Transverse colon (tissue), 4 donors: ENCODE data around the gene ERI2. TPM values are rescaled to one million over a fixed set of nuclear protein-coding genes. Genes with fewer than 3 reads are reported as not detected.

Experiments used
- DNase-seq: peaks from one replicate; pipeline ENCODE4 v3.0.0-alpha.2; 2019
- H3K27ac ChIP-seq, 4 donors: fragments of 200-600 bp; sonication (generic); 2 replicates each; pipeline ENCODE4 v1.5.1; 2016 to 2018; ENCODE audit warnings: inconsistent platforms in 4 of 4
- H3K27me3 ChIP-seq: fragments of 200-600 bp; sonication (generic); 2 replicates; pipeline ENCODE4 v1.5.1; 2017; ENCODE audit warnings: inconsistent platforms
- H3K36me3 ChIP-seq, 4 donors: fragments of 200-600 bp; sonication (generic); 2 replicates each; pipeline ENCODE4 v1.5.1; 2017 to 2019; ENCODE audit warnings: inconsistent platforms in 4 of 4
- H3K4me1 ChIP-seq, 4 donors: fragments of 200-600 bp; sonication (generic); 2 replicates each; pipeline ENCODE4 v1.5.1; 2017 to 2020; ENCODE audit warnings: inconsistent platforms in 4 of 4
- H3K4me3 ChIP-seq, 4 donors: fragments of 200-600 bp; sonication (generic); 1 replicate in 1 of 4; 2 replicates in 3 of 4; pipeline versions ENCODE4 v1.5.1 to v1.6.1; 2017 to 2019; ENCODE audit warnings: inconsistent platforms in 4 of 4
- H3K9me3 ChIP-seq, 2 donors: fragments of 200-600 bp; sonication (generic); 2 replicates each; pipeline ENCODE4 v1.5.1; 2017 to 2019; ENCODE audit warnings: inconsistent platforms in 2 of 2
- CTCF ChIP-seq, 5 experiments: fragments of 200-600 bp in 3 of 5; fragments of 450-650 bp in 2 of 5; sonication (generic) in 3 of 5; IDR thresholded peaks; 1 replicate in 2 of 5; 2 replicates in 3 of 5; pipeline ENCODE4 v1.5.1; 2016 to 2017; ENCODE audit warnings: antibody characterized with exemption in 5 of 5, inconsistent platforms in 3 of 5, mild to moderate bottlenecking in 2 of 5, moderate library complexity in 1 of 5
- EP300 ChIP-seq: sonication (generic); formaldehyde crosslinking; IDR thresholded peaks from one replicate; pipeline ENCODE4 v1.6.1; 2017; ENCODE audit warnings: antibody characterized with exemption, low read depth
- POLR2A ChIP-seq: fragments of 450-650 bp; IDR thresholded peaks from one replicate; pipeline ENCODE4 v1.6.1; 2016; ENCODE audit warnings: antibody characterized with exemption, mild to moderate bottlenecking, moderate library complexity
- POLR2AphosphoS5 ChIP-seq, 3 donors: sonication (generic); formaldehyde crosslinking; IDR thresholded peaks; one replicate each; pipeline ENCODE4 v1.6.1; 2016; ENCODE audit warnings: antibody characterized with exemption in 3 of 3
- WGBS, 2 donors: methylation state at CpG; one replicate each; pipeline ENCODE4 v1.1.5; 2018; ENCODE audit warnings: low coverage in 1 of 2; 5-methylcytosine and 5-hydroxymethylcytosine counted together
- in situ Hi-C, 4 donors: fragments of 200-750 bp; cut with MboI; loops; one replicate each; pipeline versions ENCODE4 v1.15.0 to v1.15.1; 2017; ENCODE audit warnings: low sequenced_read_pairs in 3 of 4, low pct_ligation_motif_present in 1 of 4, low pct_unique_long_range_greater_than_20kb in 1 of 4
- intact Hi-C: fragments of 100-400 bp; cut with DNase I; formaldehyde crosslinking; loops from one replicate; pipeline ENCODE4 v1.15.1; 2023; ENCODE audit warnings: low total_unique reads
- total RNA-seq, 4 donors: library from RNA; depleted of rRNA; stranded (reverse); fragments of >200 nt; gene quantifications; one replicate each; pipeline ENCODE4 v1.1.0, GENCODE V29; 2016

The ERI2 gene
- total RNA-seq, 4 donors from 2014 or later, result 9.0 to 55.1 (median 30.0) TPM

- no peak overlapping the region for H3K27ac ChIP-seq
- in situ Hi-C loops, result loop anchor here in 2 of 4 donors (5.0 kb wide), 3 partner anchors 49 to 234 kb away; partner anchors contain the start of genes DCUN1D3 (in 1 of the 2) and LYRM1 (in 1 of the 2)
- 93% methylated on average over 4 to 5 of the region's 5 CpGs for WGBS, 2 donors
- intact Hi-C loops, result loop anchor here (5.0 kb wide), 1 partner anchor 49 kb away; the partner anchor contains the start of genes DCUN1D3 and LYRM1
- no peaks in the 10 kb centered on the region for H3K27me3 ChIP-seq
- H3K4me3 ChIP-seq, result no peak overlapping the region
- no peak for TF ChIP-seq EP300
- no peaks in the 10 kb centered on the region for H3K9me3 ChIP-seq
- no peaks in the 10 kb centered on the region for H3K36me3 ChIP-seq
- peaks cover 3 to 28% (median 19%) of the 10 kb centered on the region in 4 donors for H3K4me1 ChIP-seq
- no peak for DNase-seq
Measured at GRCh38 chr16:20853143-20853542, 46.9 kb upstream of the ERI2 start.

- intact Hi-C loops, result loop anchor here (5.0 kb wide), 1 partner anchor 51 kb away; the partner anchor contains the start of genes DCUN1D3 and LYRM1
- Histone ChIP-seq H3K4me3 (no peak overlapping the region), H3K4me1 (peaks cover 3 to 28% (median 19%) of the 10 kb centered on the region in 4 donors), H3K36me3 (no peaks in the 10 kb centered on the region), H3K27ac (peak overlapping the region; percentile 62 to 75 (median 64)), H3K9me3 (no peaks in the 10 kb centered on the region), H3K27me3 (no peaks in the 10 kb centered on the region)
- DNase-seq, result peak; percentile 66
- in situ Hi-C loops, result loop anchor here in 2 of 4 donors (5.0 kb wide), 3 partner anchors 51 to 236 kb away; partner anchors contain the start of genes DCUN1D3 (in 1 of the 2) and LYRM1 (in 1 of the 2)
- TF ChIP-seq POLR2AphosphoS5 (IDR thresholded peaks at IDR 0.05) (peak; percentile 55 to 84 (median 75)), CTCF (IDR thresholded peaks at IDR 0.05) (no peak)
- 26% methylated on average over 2 of the region's 2 CpGs; no CpG with 5 or more reads in 1 of the 2 donors for WGBS, 2 donors
Measured at GRCh38 chr16:20851601-20852000, 45.3 kb upstream of the ERI2 start.

- 60 to 65% methylated on average over 2 to 3 of the region's 3 CpGs for WGBS, 2 donors
Measured at GRCh38 chr16:20850981-20851380, 44.7 kb upstream of the ERI2 start.

GRCh38 chr16:20849589-20850390 is 43.5 kb upstream of the ERI2 start:
- H3K36me3 ChIP-seq, result no peaks in the 10 kb centered on the region
- no peak overlapping the region for H3K4me3 ChIP-seq
- peaks cover 3 to 28% (median 19%) of the 10 kb centered on the region in 4 donors for H3K4me1 ChIP-seq
- H3K27me3 ChIP-seq, result no peaks in the 10 kb centered on the region
- in situ Hi-C loops, result loop anchor here (5.0 to 10.0 kb wide), 4 partner anchors 53 to 238 kb away; partner anchors contain the start of genes DCUN1D3 (in 1 of the 4) and LYRM1 (in 1 of the 4)
- no peaks in the 10 kb centered on the region for H3K9me3 ChIP-seq
- intact Hi-C loops, result loop anchor here (2.0 to 5.0 kb wide), 2 partner anchors 53 to 233 kb away; partner anchors contain the start of genes DCUN1D3 and LYRM1
- peak; percentile 78 for DNase-seq
- WGBS, 2 donors, result 26 to 48% methylated on average over 4 to 6 of the region's 6 CpGs
- TF ChIP-seq CTCF (IDR thresholded peaks at IDR 0.05) (peak; percentile 96 to 98 (median 97)), POLR2AphosphoS5 (IDR thresholded peaks at IDR 0.05) (no peak)
- peak overlapping the region in 3 of 4 donors; percentile 62 to 75 (median 64) for H3K27ac ChIP-seq

More at GRCh38 chr16:20850981-20851380, 44.7 kb upstream of the ERI2 start:
- TF ChIP-seq POLR2A, result no peak
- TF ChIP-seq POLR2AphosphoS5 (IDR thresholded peaks at IDR 0.05), result no peak
- no peak for TF ChIP-seq EP300
- TF ChIP-seq CTCF (IDR thresholded peaks at IDR 0.05), result no peak
- intact Hi-C loops, result loop anchor here (5.0 kb wide), 1 partner anchor 51 kb away; the partner anchor contains the start of genes DCUN1D3 and LYRM1
- Histone ChIP-seq H3K27ac (peak overlapping the region; percentile 62 to 75 (median 64)), H3K9me3 (no peaks in the 10 kb centered on the region), H3K36me3 (no peaks in the 10 kb centered on the region), H3K27me3 (no peaks in the 10 kb centered on the region), H3K4me3 (no peak overlapping the region), H3K4me1 (peaks cover 3 to 28% (median 19%) of the 10 kb centered on the region in 4 donors)
- no peak for DNase-seq
- in situ Hi-C loops, result loop anchor here in 2 of 4 donors (5.0 kb wide), 3 partner anchors 51 to 236 kb away; partner anchors contain the start of genes DCUN1D3 (in 1 of the 2) and LYRM1 (in 1 of the 2)
